ENCODE measurements around the gene PPIL4. TPM values are rescaled to one million over a fixed set of nuclear protein-coding genes. Genes with fewer than 3 reads are reported as not detected.

Gene PPIL4
- total and polyA plus RNA-seq, 2 of the 13 experiments (the other 11 are each of a cell fraction or from before 2014, with no cell fraction given): 5.5 to 46.0 TPM

- TF ChIP-seq ZBTB39 (CRISPR knock-in tag; IDR thresholded peaks at IDR 0.05) (no peak), MXD3 (CRISPR knock-in tag; IDR thresholded peaks at IDR 0.05) (peak; percentile 97), FOXJ3 (CRISPR knock-in tag; IDR thresholded peaks at IDR 0.05; ENCODE audit: borderline replicate concordance) (peak; percentile 78; the same call in 1 of the 2 replicates), ZNF33B (CRISPR knock-in tag; IDR thresholded peaks at IDR 0.05) (0 out of 2 replicates have a peak, but pooled peaks have one; percentile 49), AGO1 (IDR thresholded peaks at IDR 0.05; ENCODE audit: low read depth, low read length, poor library complexity, severe bottlenecking) (peak; percentile 75), CEBPB (IDR thresholded peaks at IDR 0.05; ENCODE audit: borderline replicate concordance, low read depth, low read length) (peak; percentile 74; the same call in 1 of the 2 replicates), RBFOX2 (IDR thresholded peaks at IDR 0.05; ENCODE audit: low read depth, low read length) (peak; percentile 98), HDAC1 (CRISPR knock-in tag; IDR thresholded peaks at IDR 0.05) (peak; percentile 99), ZNF691 (CRISPR knock-in tag; IDR thresholded peaks at IDR 0.05; ENCODE audit: borderline replicate concordance, low read depth) (peak; percentile 87; the same call in 1 of the 2 replicates), TFDP1 (CRISPR knock-in tag; IDR thresholded peaks at IDR 0.05; ENCODE audit: borderline replicate concordance) (peak; percentile 95), CBFB (CRISPR knock-in tag; IDR thresholded peaks at IDR 0.05) (peak; percentile 95), EP300 (IDR thresholded peaks at IDR 0.05; ENCODE audit: low read depth in 2 of 2, low read length in 2 of 2) (peak; percentile 56 to 71; a peak in 2 of 4 replicates), EP300 (CRISPR knock-in tag; IDR thresholded peaks at IDR 0.05; ENCODE audit: borderline replicate concordance) (no peak; the same call in 1 of the 2 replicates), ATF3 (CRISPR knock-in tag; IDR thresholded peaks at IDR 0.05) (peak; percentile 83), NR2F2 (IDR thresholded peaks at IDR 0.05; ENCODE audit: borderline replicate concordance, low read depth) (no peak; the same call in 1 of the 2 replicates), ZSCAN22 (CRISPR knock-in tag; IDR thresholded peaks at IDR 0.05) (peak; percentile 59; the same call in 1 of the 2 replicates), AHDC1 (CRISPR knock-in tag; IDR thresholded peaks at IDR 0.05; ENCODE audit: borderline replicate concordance) (peak; percentile 53; the same call in 1 of the 2 replicates)
Measured at GRCh38 chr6:149545754-149546471, at the start of gene PPIL4 (continued).
